Subcutaneous adipose tissue (tissue), 4 donors: ENCODE results near the gene SMLR1. TPM values are rescaled to one million over a fixed set of nuclear protein-coding genes. Genes with fewer than 3 reads are reported as not detected.

ENCODE experiments used
- CTCF ChIP-seq: fragments of 450-650 bp; IDR thresholded peaks from one replicate; pipeline ENCODE4 v1.5.1; 2016; ENCODE audit warnings: low read depth, mild to moderate bottlenecking, control low read depth, antibody characterized with exemption, moderate library complexity
- total RNA-seq, 4 donors: library from RNA; depleted of rRNA; stranded (reverse); fragments of >200 nt; gene quantifications; one replicate each; pipeline ENCODE4 v1.1.0, GENCODE V29; 2016

The SMLR1 gene
- total RNA-seq, 4 donors from 2014 or later: not detected

DNA sequence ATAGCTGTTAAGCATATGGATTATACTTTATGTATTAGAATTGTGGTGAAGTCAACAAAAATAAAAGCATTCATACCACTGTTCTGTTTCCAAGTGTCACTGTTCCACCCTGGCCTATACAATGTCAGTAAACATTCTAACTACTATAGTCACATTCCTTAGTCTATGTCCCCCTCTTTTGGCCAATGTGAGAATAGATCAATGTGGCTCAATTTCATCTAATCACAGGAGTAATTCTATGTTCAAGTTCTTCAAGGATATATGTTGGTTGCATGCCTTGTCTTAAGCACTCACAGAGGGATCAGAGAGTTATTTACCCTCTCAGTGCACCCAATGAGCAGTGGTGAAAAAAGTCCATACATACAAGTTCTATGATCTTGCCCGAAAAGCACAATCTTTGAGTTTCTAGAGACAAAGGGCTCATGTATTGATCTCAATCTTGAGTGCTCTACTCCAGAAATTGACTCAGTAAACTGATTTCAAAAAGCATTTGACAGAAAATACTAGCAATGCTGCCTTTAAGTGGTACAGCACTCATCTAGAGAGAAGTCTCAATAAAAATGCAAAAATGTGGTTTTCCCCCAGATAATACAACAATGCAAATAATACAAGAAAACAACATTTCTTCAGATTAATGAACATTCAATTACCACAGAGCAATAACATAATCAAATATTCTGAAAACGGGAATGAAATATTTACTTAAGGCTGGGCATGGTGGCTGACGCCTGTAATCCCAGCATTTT lies 16.5 kb downstream of the SMLR1 start:
- TF ChIP-seq CTCF: no peak

GRCh38 chr6:130846501-130846900 lies 19.3 kb downstream of the SMLR1 start:
- no peak for TF ChIP-seq CTCF

GRCh38 chr6:130847001-130847910 lies 20.1 kb downstream of the SMLR1 start:
- no peak for TF ChIP-seq CTCF

- TF ChIP-seq CTCF: no peak
Measured at GRCh38 chr6:130848945-130849344, 21.7 kb downstream of the SMLR1 start.

GRCh38 chr6:130849594-130849993 lies 22.4 kb downstream of the SMLR1 start:
- no peak for TF ChIP-seq CTCF

DNA sequence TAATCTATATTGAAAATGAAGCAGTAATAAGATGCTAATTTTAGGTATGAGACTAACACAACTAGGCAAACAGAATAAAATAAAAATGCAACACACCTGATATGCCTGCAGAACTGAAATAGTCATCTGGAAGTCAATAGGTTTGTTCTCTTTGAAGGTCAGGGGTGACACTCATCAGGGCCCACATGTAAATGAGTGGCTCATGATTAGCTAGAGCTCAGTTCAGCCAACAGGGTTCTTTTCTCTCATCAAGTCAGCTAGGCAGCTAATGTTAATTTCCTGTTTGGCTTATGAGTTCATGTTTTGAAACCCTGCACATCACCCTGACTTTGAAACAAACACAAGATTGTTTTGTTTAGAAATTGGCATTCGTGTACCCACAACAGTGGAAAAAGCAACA lies 23.8 kb downstream of the SMLR1 start:
- no peak for TF ChIP-seq CTCF

GRCh38 chr6:130852844-130853554 lies 25.8 kb downstream of the SMLR1 start:
- TF ChIP-seq CTCF: no peak
